CD4-positive, alpha-beta T cell treated with Interleukin-4 for 4 hours (primary cell): ENCODE data around the gene TPSAB1.
"Not testable (repeated sequence)": the region's sequence is repeated elsewhere in the genome, so short reads cannot be mapped to it uniquely, and the experiment has no call there.

ENCODE experiments used
- DNase-seq: peaks from one replicate; pipeline ENCODE4 v3.0.0-alpha.2; 2020

Gene TPSAB1

GRCh38 chr16:1271724-1272413 lies 31.4 kb downstream of the TPSAB1 start:
- not testable (repeated sequence) for DNase-seq

GRCh38 chr16:1272453-1273198 lies 32.1 kb downstream of the TPSAB1 start:
- no peak for DNase-seq

- no peak for DNase-seq
Observed at GRCh38 chr16:1273816-1274215, 33.3 kb downstream of the TPSAB1 start.

GRCh38 chr16:1274767-1275166 lies 34.3 kb downstream of the TPSAB1 start:
- no peak for DNase-seq

- no peak for DNase-seq
Observed at GRCh38 chr16:1275791-1276579, 35.5 kb downstream of the TPSAB1 start.

- DNase-seq: no peak
Observed at GRCh38 chr16:1276580-1276878, 36.0 kb downstream of the TPSAB1 start.

GRCh38 chr16:1277151-1277598 lies 36.7 kb downstream of the TPSAB1 start:
- DNase-seq: no peak

- no peak for DNase-seq
Observed at GRCh38 chr16:1277617-1278282, 37.2 kb downstream of the TPSAB1 start.

- DNase-seq: no peak
Observed at GRCh38 chr16:1278477-1278876, 38.0 kb downstream of the TPSAB1 start.

- DNase-seq: no peak
Observed at GRCh38 chr16:1279081-1279944, 38.8 kb downstream of the TPSAB1 start.

- DNase-seq: no peak
Observed at GRCh38 chr16:1279945-1280589, 39.6 kb downstream of the TPSAB1 start.

- no peak for DNase-seq
Observed at GRCh38 chr16:1280783-1281182, 40.3 kb downstream of the TPSAB1 start.

GRCh38 chr16:1281517-1281916 lies 41.0 kb downstream of the TPSAB1 start:
- DNase-seq: no peak

- DNase-seq: no peak
Observed at GRCh38 chr16:1282324-1282973, 41.9 kb downstream of the TPSAB1 start.

- DNase-seq: no peak
Observed at GRCh38 chr16:1283296-1283695, 42.8 kb downstream of the TPSAB1 start.

GRCh38 chr16:1283996-1284616 lies 43.6 kb downstream of the TPSAB1 start:
- DNase-seq: no peak

- DNase-seq: no peak
Observed at GRCh38 chr16:1285669-1286512, 45.4 kb downstream of the TPSAB1 start.

GRCh38 chr16:1286513-1287094 lies 46.1 kb downstream of the TPSAB1 start:
- DNase-seq: no peak

GRCh38 chr16:1287982-1288670 lies 47.6 kb downstream of the TPSAB1 start:
- DNase-seq: no peak
